PC-3 (cell line): Measurements from ENCODE around the gene UTP3. TPM values are rescaled to one million over a fixed set of nuclear protein-coding genes. Genes with fewer than 3 reads are reported as not detected.

Experiments
- ATAC-seq: fragments of 200-7000 bp; cut with Tn5 transposase; 2 replicates; pipeline ENCODE4 v1.9.1; 2020; ENCODE audit warnings: mild to moderate bottlenecking, moderate library complexity
- BruUV-seq: library from RNA; stranded (reverse); fragments of 400-500 nt; replicated peaks from 2 replicates; lab custom pipeline; 2021; lab: Mats Ljungman, UMichigan
- CTCF ChIA-PET: fragments of 300-600 bp; sonication (Branson Sonifier 250); formaldehyde crosslinking; loops from one replicate; lab custom pipeline; 2022; ENCODE audit warnings: antibody characterized with exemption; lab: Charles Lee
- POLR2A ChIA-PET: fragments of 300-600 bp; sonication (Branson Sonifier 250); formaldehyde crosslinking; loops from one replicate; lab custom pipeline; 2022; ENCODE audit warnings: antibody characterized with exemption; ENCODE audit not compliant: unreplicated experiment; lab: Charles Lee
- DNase-seq: peaks from one replicate; pipeline ENCODE4 v3.0.0-alpha.2; 2015
- H2AFZ ChIP-seq: fragments of 300-600 bp; sonication (generic); 2 replicates; pipeline ENCODE4 v1.6.0; 2016; ENCODE audit warnings: antibody characterized with exemption, low read length
- H3F3A ChIP-seq: fragments of 300-600 bp; sonication (generic); one replicate; pipeline ENCODE4 v1.6.0; 2017; ENCODE audit warnings: antibody characterized with exemption, low read length, control low read depth, mild to moderate bottlenecking; ENCODE audit not compliant: unreplicated experiment
- H3K27ac ChIP-seq: fragments of 300-600 bp; sonication (generic); 2 replicates; pipeline ENCODE4 v1.5.1; 2016; ENCODE audit warnings: mild to moderate bottlenecking, low read length
- H3K27me3 ChIP-seq: fragments of 300-600 bp; sonication (generic); 2 replicates; pipeline ENCODE4 v1.6.1; 2016; ENCODE audit warnings: low read length, mixed read lengths
- H3K36me3 ChIP-seq: fragments of 300-600 bp; sonication (generic); 2 replicates; pipeline ENCODE4 v1.6.1; 2016; ENCODE audit warnings: low read depth, mixed run types, low read length, mixed read lengths
- H3K4me1 ChIP-seq: fragments of 300-600 bp; sonication (generic); 2 replicates; pipeline ENCODE4 v1.5.1; 2016; ENCODE audit warnings: low read length; ENCODE audit not compliant: insufficient read depth
- H3K4me2 ChIP-seq: fragments of 300-600 bp; sonication (generic); 2 replicates; pipeline ENCODE4 v1.6.0; 2016; ENCODE audit warnings: low read length
- H3K4me3 ChIP-seq: fragments of 300-600 bp; sonication (generic); 2 replicates; pipeline ENCODE4 v1.5.1; 2016; ENCODE audit warnings: mild to moderate bottlenecking, low read length, mixed read lengths
- H3K79me2 ChIP-seq: fragments of 300-600 bp; sonication (generic); 2 replicates; pipeline ENCODE4 v1.6.1; 2017; ENCODE audit warnings: low read length, mixed read lengths
- H3K9ac ChIP-seq: fragments of 300-600 bp; sonication (generic); 2 replicates; pipeline ENCODE4 v1.6.0; 2016; ENCODE audit warnings: mild to moderate bottlenecking, low read length
- H3K9me2 ChIP-seq: fragments of 300-600 bp; sonication (generic); replicated peaks from 2 replicates; pipeline ENCODE4 v1.6.1; 2016; ENCODE audit warnings: mixed run types, low read length, mixed read lengths
- H3K9me3 ChIP-seq: fragments of 300-600 bp; sonication (generic); 2 replicates; pipeline ENCODE4 v1.6.1; 2016; ENCODE audit warnings: low read length, mixed read lengths
- H4K20me1 ChIP-seq: fragments of 300-600 bp; sonication (generic); 2 replicates; pipeline ENCODE4 v1.6.1; 2016; ENCODE audit warnings: low read length, mixed read lengths
- EZH2 ChIP-seq: fragments of 300-600 bp; sonication (generic); IDR thresholded peaks from one replicate; pipeline ENCODE4 v1.6.1; 2017; ENCODE audit warnings: antibody characterized with exemption, mild to moderate bottlenecking, low read length; ENCODE audit not compliant: unreplicated experiment
- EZH2phosphoT487 ChIP-seq: fragments of 300-600 bp; sonication (generic); IDR thresholded peaks from 2 replicates; pipeline ENCODE4 v1.6.1; 2018; ENCODE audit warnings: mild to moderate bottlenecking, antibody characterized with exemption, low read length, borderline replicate concordance
- intact Hi-C: fragments of 100-400 bp; cut with micrococcal nuclease; formaldehyde crosslinking; loops from 2 replicates; pipeline ENCODE4 v1.9.0; 2023
- total RNA-seq: library from RNA; depleted of rRNA; stranded (reverse); fragments of >200 nt; gene quantifications from 2 replicates; pipeline ENCODE4 v1.2.3, GENCODE V29; 2014
- TF ChIP-seq, protein P1 (sequence below): fragments of 300-600 bp; sonication (generic); conservative IDR thresholded peaks from 2 replicates; pipeline ENCODE4 v1.5.1; 2017; ENCODE audit warnings: antibody characterized with exemption, low read depth, mild to moderate bottlenecking, low read length

The UTP3 gene
- total RNA-seq, 1 experiment from 2014 or later: 27.8 TPM

DNA sequence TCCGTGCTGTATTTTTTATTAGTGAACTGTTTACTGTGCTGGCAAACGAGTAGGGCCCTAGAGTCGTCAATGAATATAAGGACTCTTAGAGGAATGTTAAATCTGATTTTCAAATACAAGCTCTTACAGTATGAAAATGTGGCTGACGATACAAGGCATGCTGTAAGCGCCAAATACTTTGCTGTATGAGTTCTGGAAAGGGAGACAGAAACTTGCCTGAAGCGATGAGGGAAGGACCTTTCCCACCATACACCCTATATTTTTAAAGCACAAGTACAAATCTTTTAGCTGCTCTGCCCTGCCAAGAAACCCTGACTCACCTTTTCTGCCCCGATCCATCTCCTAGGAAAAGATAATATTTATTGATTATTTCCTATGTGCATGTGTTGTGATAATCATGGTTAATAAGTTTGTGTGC lies 17.7 kb downstream of the UTP3 start:
- Histone ChIP-seq H2AFZ (peak overlapping the region; percentile 81), H4K20me1 (no peaks in the 10 kb centered on the region), H3K9ac (peak overlapping the region; percentile 93), H3K4me1 (peaks cover 31% of the 10 kb centered on the region), H3K9me3 (no peaks in the 10 kb centered on the region), H3K27ac (peak overlapping the region; percentile 78), H3K27me3 (no peaks in the 10 kb centered on the region), H3K9me2 (no peaks in the 10 kb centered on the region), H3K36me3 (no peaks in the 10 kb centered on the region), H3K4me3 (peak overlapping the region; percentile 83), H3K4me2 (peak overlapping the region; percentile 90), H3K79me2 (peaks cover 48% of the 10 kb centered on the region), H3F3A (peaks cover 11% of the 10 kb centered on the region)
- TF ChIP-seq, protein P1, sequence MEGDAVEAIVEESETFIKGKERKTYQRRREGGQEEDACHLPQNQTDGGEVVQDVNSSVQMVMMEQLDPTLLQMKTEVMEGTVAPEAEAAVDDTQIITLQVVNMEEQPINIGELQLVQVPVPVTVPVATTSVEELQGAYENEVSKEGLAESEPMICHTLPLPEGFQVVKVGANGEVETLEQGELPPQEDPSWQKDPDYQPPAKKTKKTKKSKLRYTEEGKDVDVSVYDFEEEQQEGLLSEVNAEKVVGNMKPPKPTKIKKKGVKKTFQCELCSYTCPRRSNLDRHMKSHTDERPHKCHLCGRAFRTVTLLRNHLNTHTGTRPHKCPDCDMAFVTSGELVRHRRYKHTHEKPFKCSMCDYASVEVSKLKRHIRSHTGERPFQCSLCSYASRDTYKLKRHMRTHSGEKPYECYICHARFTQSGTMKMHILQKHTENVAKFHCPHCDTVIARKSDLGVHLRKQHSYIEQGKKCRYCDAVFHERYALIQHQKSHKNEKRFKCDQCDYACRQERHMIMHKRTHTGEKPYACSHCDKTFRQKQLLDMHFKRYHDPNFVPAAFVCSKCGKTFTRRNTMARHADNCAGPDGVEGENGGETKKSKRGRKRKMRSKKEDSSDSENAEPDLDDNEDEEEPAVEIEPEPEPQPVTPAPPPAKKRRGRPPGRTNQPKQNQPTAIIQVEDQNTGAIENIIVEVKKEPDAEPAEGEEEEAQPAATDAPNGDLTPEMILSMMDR: no peak
- no peak for TF ChIP-seq EZH2
- no peak for TF ChIP-seq EZH2phosphoT487
- peak; percentile 37 for DNase-seq
- intact Hi-C loops: loop anchor here (5.0 to 10.0 kb wide), 2 partner anchors 199 to 226 kb away; partner anchors contain the start of gene MOB1B
- CTCF ChIA-PET: interaction anchor here (0.6 to 1.2 kb wide), 3 partner anchors 9 to 54 kb away, joined by 3 read pairs; no protein-coding TSS in a partner anchor
- ATAC-seq: no peak
- POLR2A ChIA-PET: interaction anchor here (0.6 kb wide), 1 partner anchor 135 kb away, joined by 3 read pairs; no protein-coding TSS in a partner anchor
- BruUV-seq: TSS peak; percentile 55

DNA sequence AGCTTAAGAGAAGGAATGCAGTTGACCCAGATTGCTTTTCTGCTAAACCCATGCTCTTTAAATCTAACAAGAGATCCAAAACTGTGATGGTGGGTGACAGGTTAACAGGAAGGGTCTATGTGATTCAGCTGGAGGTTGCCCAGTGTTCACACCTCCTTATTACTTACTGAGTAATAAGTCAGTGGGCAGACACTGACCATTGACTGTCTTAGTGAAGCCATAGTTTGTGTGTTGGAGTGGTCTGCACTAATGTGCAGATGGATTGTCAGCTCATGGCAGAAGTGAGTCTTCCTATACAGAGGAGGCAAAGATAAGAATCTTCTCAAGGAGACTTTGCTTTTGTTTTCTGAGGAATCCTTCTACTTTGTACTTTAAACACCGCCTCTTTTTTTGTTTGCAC lies 18.2 kb downstream of the UTP3 start:
- ChIA-PET POLR2A (no interaction called here), CTCF (interaction anchor here (0.6 to 1.2 kb wide), 2 partner anchors 29 to 55 kb away, joined by 3 read pairs; no protein-coding TSS in a partner anchor)
- Histone ChIP-seq H3K27ac (peak overlapping the region; percentile 78), H3K36me3 (no peaks in the 10 kb centered on the region), H3K9ac (peak overlapping the region; percentile 93), H4K20me1 (no peaks in the 10 kb centered on the region), H2AFZ (no peak overlapping the region; the same call in 1 of the 2 replicates), H3K9me3 (no peaks in the 10 kb centered on the region), H3K27me3 (no peaks in the 10 kb centered on the region), H3K4me1 (peaks cover 31% of the 10 kb centered on the region), H3K79me2 (peaks cover 53% of the 10 kb centered on the region), H3K4me3 (peak overlapping the region; percentile 83), H3K4me2 (peak overlapping the region; percentile 90), H3K9me2 (no peaks in the 10 kb centered on the region), H3F3A (peaks cover 11% of the 10 kb centered on the region)
- no TSS peak for BruUV-seq
- TF ChIP-seq EZH2 (no peak), EZH2phosphoT487 (no peak)
- DNase-seq (peak; percentile 26), ATAC-seq (no peak)
- intact Hi-C loops: loop anchor here (5.0 to 10.0 kb wide), 2 partner anchors 198 to 226 kb away; partner anchors contain the start of gene MOB1B

DNA sequence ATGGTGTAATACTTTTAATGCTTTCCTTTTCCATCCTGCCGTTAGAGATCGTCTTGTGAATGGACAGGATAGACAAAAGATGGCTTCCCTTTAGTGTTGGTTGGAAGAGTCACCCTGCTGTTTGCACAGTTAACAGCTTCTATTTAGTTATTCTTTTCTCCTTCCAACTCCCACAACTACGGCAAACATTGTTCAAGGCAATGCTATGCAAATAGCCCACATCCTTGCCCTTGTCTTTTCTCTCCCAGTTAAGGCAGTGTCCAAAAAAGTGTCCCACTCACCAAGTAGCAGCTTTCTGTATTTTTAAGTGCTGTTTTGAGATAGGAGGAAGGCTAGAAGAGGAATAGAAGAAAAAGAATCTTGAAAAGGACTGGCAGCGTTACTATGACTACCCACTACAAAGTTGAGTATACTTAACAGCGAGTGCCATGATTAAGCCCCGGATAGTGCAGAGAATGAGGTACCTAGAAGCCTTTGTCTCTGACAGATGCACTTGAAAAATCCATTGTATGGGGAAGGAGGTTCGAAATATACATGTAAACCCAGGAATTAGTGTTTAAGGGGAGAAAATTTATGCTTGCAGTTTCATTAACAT lies 21.4 kb downstream of the UTP3 start:
- H3K9me2 ChIP-seq: no peaks in the 10 kb centered on the region
- peaks cover 5% of the 10 kb centered on the region for H3F3A ChIP-seq
- H3K4me1 ChIP-seq: peaks cover 26% of the 10 kb centered on the region
- BruUV-seq: no TSS peak
- no peaks in the 10 kb centered on the region for H4K20me1 ChIP-seq
- H3K9me3 ChIP-seq: no peaks in the 10 kb centered on the region
- peak overlapping the region; percentile 39 for H2AFZ ChIP-seq
- H3K27ac ChIP-seq: peak overlapping the region; percentile 45
- no peaks in the 10 kb centered on the region for H3K27me3 ChIP-seq
- DNase-seq: peak; percentile 73
- no peaks in the 10 kb centered on the region for H3K36me3 ChIP-seq
- peak overlapping the region; percentile 69 for H3K4me2 ChIP-seq
- peak overlapping the region; percentile 33 for H3K4me3 ChIP-seq
- ChIA-PET CTCF (no interaction called here), POLR2A (interaction anchor here (0.6 kb wide), 2 partner anchors 15 to 39 kb away, joined by 5 to 9 read pairs; no protein-coding TSS in a partner anchor)
- intact Hi-C loops: loop anchor here (1.0 to 10.0 kb wide), 3 partner anchors 25 to 223 kb away; partner anchors contain the start of gene MOB1B
- peak overlapping the region; percentile 5; the same call in 1 of the 2 replicates for H3K9ac ChIP-seq
- peaks cover 84% of the 10 kb centered on the region for H3K79me2 ChIP-seq
- ATAC-seq: peak; percentile 37
- TF ChIP-seq EZH2phosphoT487 (no peak), EZH2 (no peak)
- TF ChIP-seq, protein P1: no peak
